HCT116 (cell line): Measurements from ENCODE around the gene TMC4. TPM values are rescaled to one million over a fixed set of nuclear protein-coding genes. Genes with fewer than 3 reads are reported as not detected.

Source experiments
- ATAC-seq: fragments of 200-7000 bp; cut with Tn5 transposase; 2 replicates; pipeline ENCODE4 v1.9.1; 2020; ENCODE audit warnings: mild to moderate bottlenecking, moderate library complexity
- BruUV-seq: library from RNA; stranded (reverse); fragments of 400-500 nt; replicated peaks from 2 replicates; lab custom pipeline; 2021; lab: Mats Ljungman, UMichigan
- CTCF ChIA-PET: fragments of 300-600 bp; sonication (Branson Sonifier 250); formaldehyde crosslinking; loops from one replicate; lab custom pipeline; 2021; ENCODE audit warnings: antibody characterized with exemption; lab: Charles Lee
- POLR2A ChIA-PET: fragments of 300-600, 350-600 bp; sonication (Branson Sonifier 250); formaldehyde crosslinking; loops from one replicate; lab custom pipeline; 2021; ENCODE audit warnings: antibody characterized with exemption; lab: Charles Lee
- RAD21 ChIA-PET, 2 experiments: fragments of 300-600 bp; sonication (Branson Sonifier 250); formaldehyde crosslinking; loops; one replicate each; lab custom pipeline; 2023; ENCODE audit warnings: low total read pairs in 2 of 2; ENCODE audit not compliant: uncharacterized antibody in 2 of 2, unreplicated experiment in 2 of 2, low non-redundant PET in 1 of 2; lab: Charles Lee
- DNase-seq: peaks from one replicate; pipeline ENCODE4 v3.0.0-alpha.2; 2010; ENCODE audit warnings: low read depth, low spot score
- H2AFZ ChIP-seq: fragments of 200-600 bp; shearing (Covaris generic), sonication (generic); 2 replicates; pipeline ENCODE4 v1.6.1; 2017; ENCODE audit warnings: low read depth, mixed run types, mixed read lengths, antibody characterized with exemption, low read length; ENCODE audit not compliant: poor library complexity, severe bottlenecking
- H3K27ac ChIP-seq: 2 replicates; pipeline ENCODE4 v1.5.1; 2012; ENCODE audit warnings: low read depth, low read length
- H3K27me3 ChIP-seq: fragments of 200-600 bp; sonication (generic); 2 replicates; pipeline ENCODE4 v1.6.1; 2016; ENCODE audit warnings: mixed run types, low read length, mixed read lengths; ENCODE audit not compliant: insufficient read depth
- H3K36me3 ChIP-seq, 2 experiments: fragments of 200-500 bp in 1 of 2; fragments of 200-600 bp in 1 of 2; sonication (Bioruptor generic) in 1 of 2; sonication (generic) in 1 of 2; 2 replicates each; pipeline versions ENCODE4 v1.5.1 to v1.6.1; 2014 to 2016; ENCODE audit warnings: low read length in 2 of 2, inconsistent platforms in 1 of 2, mixed read lengths in 1 of 2, mixed run types in 1 of 2; ENCODE audit not compliant: insufficient read depth in 2 of 2, control insufficient read depth in 1 of 2
- H3K4me1 ChIP-seq, 2 experiments: fragments of 200-600 bp in 1 of 2; sonication (generic) in 1 of 2; 2 replicates each; pipeline versions ENCODE4 v1.5.1 to v1.6.1; 2012 to 2017; ENCODE audit warnings: low read length in 2 of 2, inconsistent platforms in 1 of 2, mild to moderate bottlenecking in 1 of 2, mixed read lengths in 1 of 2, mixed run types in 1 of 2, moderate library complexity in 1 of 2; ENCODE audit not compliant: insufficient read depth in 2 of 2, control insufficient read depth in 1 of 2
- H3K4me2 ChIP-seq: fragments of 200-600 bp; sonication (generic); 2 replicates; pipeline ENCODE4 v1.6.1; 2017; ENCODE audit warnings: mixed run types, low read length, mixed read lengths
- H3K4me3 ChIP-seq, 2 experiments: fragments of 200-600 bp in 1 of 2; sonication (generic) in 1 of 2; replicated peaks in 1 of 2; 2 replicates each; pipeline ENCODE4 v1.5.1; 2011 to 2016; ENCODE audit warnings: low read length in 2 of 2, control low read depth in 1 of 2, low read depth in 1 of 2, mild to moderate bottlenecking in 1 of 2, mixed read lengths in 1 of 2, mixed run types in 1 of 2
- H3K79me2 ChIP-seq: fragments of 200-600 bp; sonication (generic); 2 replicates; pipeline ENCODE4 v1.6.1; 2017; ENCODE audit warnings: mild to moderate bottlenecking, mixed run types, low read length, moderate library complexity, mixed read lengths; ENCODE audit not compliant: insufficient read depth
- H3K9ac ChIP-seq: fragments of 200-600 bp; sonication (generic); 2 replicates; pipeline ENCODE4 v1.6.1; 2016; ENCODE audit warnings: low read length, mixed read lengths
- H3K9me2 ChIP-seq: fragments of 200-600 bp; sonication (generic), shearing (Covaris generic); 2 replicates; pipeline ENCODE4 v1.6.1; 2017; ENCODE audit warnings: mixed run types, mild to moderate bottlenecking, moderate library complexity; ENCODE audit not compliant: insufficient read depth
- H3K9me3 ChIP-seq, 2 experiments: fragments of 200-500 bp in 1 of 2; fragments of 200-600 bp in 1 of 2; sonication (Bioruptor generic) in 1 of 2; sonication (generic) in 1 of 2; 2 replicates each; pipeline ENCODE4 v1.6.1; 2014 to 2017; ENCODE audit warnings: low read length in 2 of 2, mixed read lengths in 2 of 2, inconsistent platforms in 1 of 2, low read depth in 1 of 2, mild to moderate bottlenecking in 1 of 2, mixed run types in 1 of 2, moderate library complexity in 1 of 2; ENCODE audit not compliant: control insufficient read depth in 1 of 2, insufficient read depth in 1 of 2
- H4K20me1 ChIP-seq: fragments of 200-600 bp; sonication (generic), shearing (Covaris generic); 2 replicates; pipeline ENCODE4 v1.6.1; 2017; ENCODE audit warnings: mixed run types, mild to moderate bottlenecking, moderate library complexity; ENCODE audit not compliant: insufficient read depth
- EZH2 ChIP-seq: fragments of 200-600 bp; sonication (generic); IDR thresholded peaks from 2 replicates; pipeline ENCODE4 v1.6.1; 2017; ENCODE audit warnings: antibody characterized with exemption, mixed run types
- MAX ChIP-seq: IDR thresholded peaks from 2 replicates; pipeline ENCODE4 v1.6.1; 2012
- REST ChIP-seq: IDR thresholded peaks from 2 replicates; pipeline ENCODE4 v1.6.1; 2012; ENCODE audit warnings: low read depth
- SIN3A ChIP-seq: IDR thresholded peaks from 2 replicates; pipeline ENCODE4 v1.6.1; 2012; ENCODE audit warnings: low read depth
- SP1 ChIP-seq: IDR thresholded peaks from 2 replicates; pipeline ENCODE4 v1.6.1; 2012; ENCODE audit warnings: low read depth
- ZFX ChIP-seq: fragments of 450-650 bp; IDR thresholded peaks from 2 replicates; pipeline ENCODE4 v1.6.1; 2017
- intact Hi-C: fragments of 100-400 bp; cut with micrococcal nuclease; formaldehyde crosslinking; loops from 2 replicates; pipeline ENCODE4 v1.10.0; 2022
- total RNA-seq: library from RNA; stranded (reverse); gene quantifications from one replicate; pipeline ENCODE4 v1.2.1, GENCODE V29; 2021; ENCODE audit not compliant: unreplicated experiment
- TF ChIP-seq, protein P1 (sequence below), 3 experiments: fragments of 200-600 bp in 1 of 3; sonication (generic) in 1 of 3; IDR thresholded peaks in 2 of 3; conservative IDR thresholded peaks in 1 of 3; 2 replicates each; pipeline ENCODE4 v1.5.1; 2012 to 2017; ENCODE audit warnings: low read depth in 2 of 3, low read length in 2 of 3, antibody characterized with exemption in 1 of 3, borderline replicate concordance in 1 of 3, control low read depth in 1 of 3, mild to moderate bottlenecking in 1 of 3, mixed read lengths in 1 of 3, mixed run types in 1 of 3, moderate library complexity in 1 of 3; ENCODE audit not compliant: insufficient read depth in 1 of 3

Gene TMC4
- total RNA-seq, 1 experiment from 2014 or later: 60.3 TPM

DNA sequence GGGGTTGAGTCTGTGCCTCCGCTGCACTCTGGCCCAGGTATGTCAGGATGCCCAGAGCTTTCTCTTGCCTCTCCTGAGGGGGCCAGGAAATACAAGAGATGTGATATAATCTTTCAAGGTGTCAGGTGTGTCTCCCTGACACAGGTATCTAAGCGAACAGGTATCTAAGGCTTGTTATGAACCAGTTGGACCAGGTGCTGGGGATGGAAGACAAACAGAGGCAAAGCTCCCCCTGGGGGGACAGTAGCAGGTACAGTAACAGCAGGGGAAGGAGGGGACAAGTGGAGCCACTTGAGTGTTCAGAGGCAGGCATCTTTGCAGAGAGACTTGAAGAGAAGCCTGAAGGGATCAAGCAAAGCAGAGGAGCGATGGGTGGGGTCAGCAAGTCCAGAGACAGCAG is 16.0 kb downstream of the TMC4 start:
- intact Hi-C loops: no loop called here
- Histone ChIP-seq H3K9me2 (no peaks in the 10 kb centered on the region), H3K4me2 (no peak overlapping the region), H3K9ac (no peak overlapping the region), H4K20me1 (no peaks in the 10 kb centered on the region), H3K36me3 (peaks cover 45 to 47% of the 10 kb centered on the region in 2 experiments; a peak in 3 of 4 replicates), H3K9me3 (no peaks in the 10 kb centered on the region), H3K27ac (no peak overlapping the region), H3K79me2 (peaks cover 8% of the 10 kb centered on the region), H3K4me1 (peaks cover 18 to 30% of the 10 kb centered on the region in 2 experiments), H3K27me3 (no peaks in the 10 kb centered on the region), H3K4me3 (no peak overlapping the region), H2AFZ (no peak overlapping the region)
- TF ChIP-seq REST (no peak), ZFX (no peak), SIN3A (no peak), MAX (no peak), SP1 (no peak), EZH2 (no peak)
- TF ChIP-seq, protein P1, sequence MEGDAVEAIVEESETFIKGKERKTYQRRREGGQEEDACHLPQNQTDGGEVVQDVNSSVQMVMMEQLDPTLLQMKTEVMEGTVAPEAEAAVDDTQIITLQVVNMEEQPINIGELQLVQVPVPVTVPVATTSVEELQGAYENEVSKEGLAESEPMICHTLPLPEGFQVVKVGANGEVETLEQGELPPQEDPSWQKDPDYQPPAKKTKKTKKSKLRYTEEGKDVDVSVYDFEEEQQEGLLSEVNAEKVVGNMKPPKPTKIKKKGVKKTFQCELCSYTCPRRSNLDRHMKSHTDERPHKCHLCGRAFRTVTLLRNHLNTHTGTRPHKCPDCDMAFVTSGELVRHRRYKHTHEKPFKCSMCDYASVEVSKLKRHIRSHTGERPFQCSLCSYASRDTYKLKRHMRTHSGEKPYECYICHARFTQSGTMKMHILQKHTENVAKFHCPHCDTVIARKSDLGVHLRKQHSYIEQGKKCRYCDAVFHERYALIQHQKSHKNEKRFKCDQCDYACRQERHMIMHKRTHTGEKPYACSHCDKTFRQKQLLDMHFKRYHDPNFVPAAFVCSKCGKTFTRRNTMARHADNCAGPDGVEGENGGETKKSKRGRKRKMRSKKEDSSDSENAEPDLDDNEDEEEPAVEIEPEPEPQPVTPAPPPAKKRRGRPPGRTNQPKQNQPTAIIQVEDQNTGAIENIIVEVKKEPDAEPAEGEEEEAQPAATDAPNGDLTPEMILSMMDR (IDR thresholded peaks at IDR 0.05 in 2 of 3, conservative IDR thresholded peaks at IDR 0.05 in 1 of 3; ENCODE audit: borderline replicate concordance in 1 of 3, insufficient read depth in 1 of 3, low read depth in 2 of 3, low read length in 2 of 3): no peak
- DNase-seq (no peak), ATAC-seq (no peak)
- CTCF ChIA-PET: no interaction called here
- RAD21 ChIA-PET: no interaction called here
- POLR2A ChIA-PET: interaction anchor here (1.6 kb wide), 1 partner anchor 41 kb away, joined by 4 read pairs; the partner anchor contains the start of genes PRPF31 and TFPT
- no TSS peak for BruUV-seq
